Measurements from ENCODE around the gene TUBB2A.

- TF ChIP-seq EZH2phosphoT487 (IDR thresholded peaks at IDR 0.05; ENCODE audit: borderline replicate concordance, low read depth, low read length) = no peak
- no peak for TF ChIP-seq CTCF (conservative IDR thresholded peaks at IDR 0.05; ENCODE audit: low read length)
Observed at GRCh38 chr6:3193102-3193849, 35.9 kb upstream of the TUBB2A start.

All from OCI-LY7 (cell line).